Fibroblast of pulmonary artery (primary cell): ENCODE measurements around the gene PTPRU.

Source experiments
- DNase-seq: peaks from one replicate; pipeline ENCODE4 v3.0.0-alpha.2; 2010; ENCODE audit warnings: low read depth
- H3K4me3 ChIP-seq: replicated peaks from 2 replicates; pipeline ENCODE4 v1.5.1; 2011; ENCODE audit warnings: low read depth, mild to moderate bottlenecking, control low read depth, low read length, moderate library complexity
- CTCF ChIP-seq: IDR thresholded peaks from 2 replicates; pipeline ENCODE4 v1.5.1; 2011; ENCODE audit warnings: mild to moderate bottlenecking, control low read depth, low read length, inconsistent platforms; ENCODE audit errors: missing control alignments

Gene PTPRU

GRCh38 chr1:29304025-29304684 is 67.8 kb downstream of the PTPRU start:
- DNase-seq, result no peak

GRCh38 chr1:29305943-29306342 is 69.6 kb downstream of the PTPRU start:
- TF ChIP-seq CTCF, result no peak
- DNase-seq, result peak; percentile 4
- no peak overlapping the region for H3K4me3 ChIP-seq

More at GRCh38 chr1:29304025-29304684, 67.8 kb downstream of the PTPRU start:
- TF ChIP-seq CTCF, result no peak
- no peak overlapping the region for H3K4me3 ChIP-seq

GRCh38 chr1:29306471-29307140 is 70.3 kb downstream of the PTPRU start:
- TF ChIP-seq CTCF, result no peak
- no peak for DNase-seq
- no peak overlapping the region for H3K4me3 ChIP-seq

- H3K4me3 ChIP-seq, result no peak overlapping the region
- DNase-seq, result no peak
- no peak for TF ChIP-seq CTCF
Observed at GRCh38 chr1:29309075-29309474, 72.8 kb downstream of the PTPRU start.

- H3K4me3 ChIP-seq, result no peak overlapping the region
- TF ChIP-seq CTCF, result no peak
Observed at GRCh38 chr1:29309621-29310020, 73.3 kb downstream of the PTPRU start.

GRCh38 chr1:29310616-29311180 is 74.4 kb downstream of the PTPRU start:
- no peak overlapping the region for H3K4me3 ChIP-seq
- DNase-seq, result no peak
- no peak for TF ChIP-seq CTCF

More at GRCh38 chr1:29309621-29310020, 73.3 kb downstream of the PTPRU start:
- no peak for DNase-seq
